CD4-positive, alpha-beta T cell (primary cell): Measurements from ENCODE around the gene SOS2. TPM values are rescaled to one million over a fixed set of nuclear protein-coding genes. Genes with fewer than 3 reads are reported as not detected.
A peak's percentile ranks its signal among the peaks of the same experiment; 100 is the strongest.

ENCODE experiments used
- ATAC-seq: fragments of 200-7000 bp; cut with Tn5 transposase; one replicate; pipeline ENCODE4 v1.10.0; 2022; ENCODE audit warnings: mild to moderate bottlenecking; ENCODE audit not compliant: poor library complexity
- CTCF ChIA-PET: fragments of 350-600 bp; sonication (Branson Sonifier 250); formaldehyde crosslinking; loops from one replicate; lab custom pipeline; 2021; ENCODE audit warnings: antibody characterized with exemption, inconsistent platforms; lab: Charles Lee
- POLR2A ChIA-PET: fragments of 350-600 bp; sonication (Branson Sonifier 250); formaldehyde crosslinking; loops from one replicate; lab custom pipeline; 2021; ENCODE audit warnings: antibody characterized with exemption, inconsistent platforms; lab: Charles Lee
- DNase-seq, 14 experiments: peaks; one replicate each; pipeline ENCODE4 v3.0.0-alpha.2; 2013 to 2020; ENCODE audit warnings: mixed read lengths in 2 of 14
- H3K27ac ChIP-seq, 2 donors: one replicate each; pipeline versions ENCODE4 v1.5.1 to v1.7.0; 2013; ENCODE audit warnings: low read length in 2 of 2, low read depth in 1 of 2, mild to moderate bottlenecking in 1 of 2
- H3K27me3 ChIP-seq, 2 experiments: 1 replicate in 1 of 2; 2 replicates in 1 of 2; pipeline versions ENCODE4 v1.6.1 to v1.7.0; 2013; ENCODE audit warnings: low read length in 2 of 2, control low read depth in 1 of 2, mild to moderate bottlenecking in 1 of 2, moderate library complexity in 1 of 2; ENCODE audit not compliant: insufficient read depth in 2 of 2, control insufficient read depth in 1 of 2
- H3K36me3 ChIP-seq: one replicate; pipeline ENCODE4 v1.6.1; 2013; ENCODE audit warnings: low read length, control low read depth; ENCODE audit not compliant: insufficient read depth
- H3K4me1 ChIP-seq: one replicate; pipeline ENCODE4 v1.6.1; 2013; ENCODE audit warnings: low read length, control low read depth; ENCODE audit not compliant: insufficient read depth
- H3K4me3 ChIP-seq: one replicate; pipeline ENCODE4 v1.5.1; 2013; ENCODE audit warnings: mild to moderate bottlenecking, low read length, moderate library complexity
- H3K9me3 ChIP-seq, 2 experiments: 1 replicate in 1 of 2; 2 replicates in 1 of 2; pipeline versions ENCODE4 v1.6.1 to v1.7.0; 2013; ENCODE audit warnings: low read length in 2 of 2, mild to moderate bottlenecking in 2 of 2, control low read depth in 1 of 2, moderate library complexity in 1 of 2; ENCODE audit not compliant: control insufficient read depth in 1 of 2, insufficient read depth in 1 of 2
- H3K27ac Mint-ChIP-seq: one replicate; pipeline ENCODE4 v1.8.0; 2020; ENCODE audit warnings: mixed read lengths
- H3K27me3 Mint-ChIP-seq: one replicate; pipeline ENCODE4 v1.8.0; 2021; ENCODE audit warnings: mixed read lengths
- H3K36me3 Mint-ChIP-seq: one replicate; pipeline ENCODE4 v1.8.0; 2021; ENCODE audit warnings: low read depth, mixed read lengths
- H3K4me1 Mint-ChIP-seq: one replicate; pipeline ENCODE4 v1.8.0; 2021; ENCODE audit warnings: low read depth, mixed read lengths
- H3K4me3 Mint-ChIP-seq: one replicate; pipeline ENCODE4 v1.8.0; 2020; ENCODE audit warnings: mild to moderate bottlenecking, mixed read lengths
- H3K9me3 Mint-ChIP-seq: one replicate; pipeline ENCODE4 v1.8.0; 2020; ENCODE audit warnings: mixed read lengths
- CTCF ChIP-seq: fragments of 200-600 bp; IDR thresholded peaks from one replicate; pipeline ENCODE4 v1.8.0; 2022; ENCODE audit warnings: antibody characterized with exemption, mild to moderate bottlenecking
- intact Hi-C, 2 experiments: fragments of 100-400 bp; cut with DNase I in 1 of 2; cut with micrococcal nuclease in 1 of 2; formaldehyde crosslinking; loops; one replicate each; pipeline versions ENCODE4 v1.15.1 to v1.9.0; 2023 to 2025; cut with DNase I, micrococcal nuclease
- total RNA-seq, 174 experiments: library from RNA in 2 of 174; stranded (reverse) in 2 of 174; gene quantifications; one replicate each; pipeline ENCODE4 v1.2.3 and lab custom pipeline; 2021 to 2026

SOS2 gene
- total RNA-seq, 2 experiments from 2014 or later = 53.8 to 56.7 TPM

- intact Hi-C loops = loop anchor here in 1 of 2 experiments (1.0 kb wide), 2 partner anchors 13 to 31 kb away; no protein-coding TSS in a partner anchor
- H3K36me3 ChIP-seq = no peaks in the 10 kb centered on the region
- DNase-seq (peak in 3 of 14 experiments; percentile 64 to 77 (median 66)), ATAC-seq (peak; percentile 88)
- peak overlapping the region; percentile 74 to 85 for H3K27ac ChIP-seq
- Mint-ChIP-seq H3K4me3 (peak overlapping the region; percentile 23), H3K9me3 (no peaks in the 10 kb centered on the region), H3K4me1 (peaks cover 72% of the 10 kb centered on the region), H3K27me3 (no peaks in the 10 kb centered on the region), H3K36me3 (peaks cover 7% of the 10 kb centered on the region), H3K27ac (peak overlapping the region; percentile 79)
- TF ChIP-seq CTCF = no peak
- H3K27me3 ChIP-seq = no peaks in the 10 kb centered on the region
- peaks cover 49% of the 10 kb centered on the region for H3K4me1 ChIP-seq
- no peaks in the 10 kb centered on the region for H3K9me3 ChIP-seq
- H3K4me3 ChIP-seq = peak overlapping the region; percentile 30
- CTCF ChIA-PET = interaction anchor here (1.2 to 3.4 kb wide), 4 partner anchors 9 to 234 kb away, joined by 3 to 15 read pairs (median 8); no protein-coding TSS in a partner anchor
- POLR2A ChIA-PET = interaction anchor here (0.8 to 3.4 kb wide), 15 partner anchors 8 to 475 kb away, joined by 3 to 36 read pairs (median 10); partner anchors contain the start of genes ARF6, MGAT2, NEMF and RPL36AL
Measured at GRCh38 chr14:50095895-50096294, 135.5 kb downstream of the SOS2 start.

GRCh38 chr14:50094056-50094755 is 137.2 kb downstream of the SOS2 start:
- no peaks in the 10 kb centered on the region for H3K27me3 Mint-ChIP-seq

GRCh38 chr14:50093496-50093895 is 137.9 kb downstream of the SOS2 start:
- no peak for TF ChIP-seq CTCF
- ChIA-PET CTCF (interaction anchor here (1.0 kb wide), 1 partner anchor 228 kb away, joined by 3 read pairs; no protein-coding TSS in a partner anchor), POLR2A (interaction anchor here (0.7 to 1.5 kb wide), 8 partner anchors 11 to 326 kb away, joined by 3 to 6 read pairs (median 4); partner anchors contain the start of genes ARF6, KLHDC2 and NEMF)
- Mint-ChIP-seq H3K36me3 (no peaks in the 10 kb centered on the region), H3K9me3 (no peaks in the 10 kb centered on the region), H3K4me3 (no peak overlapping the region), H3K4me1 (peaks cover 69% of the 10 kb centered on the region), H3K27me3 (no peaks in the 10 kb centered on the region), H3K27ac (peak overlapping the region; percentile 16)
- H3K4me1 ChIP-seq = peaks cover 49% of the 10 kb centered on the region
- intact Hi-C loops = no loop called here
- no peaks in the 10 kb centered on the region for H3K9me3 ChIP-seq
- H3K4me3 ChIP-seq = no peak overlapping the region
- ATAC-seq = no peak
- DNase-seq = no peak
- H3K27ac ChIP-seq = no peak overlapping the region
- H3K36me3 ChIP-seq = no peaks in the 10 kb centered on the region
- no peaks in the 10 kb centered on the region for H3K27me3 ChIP-seq

More at GRCh38 chr14:50094056-50094755, 137.2 kb downstream of the SOS2 start:
- Histone ChIP-seq H3K4me1 (peaks cover 45% of the 10 kb centered on the region), H3K27ac (no peak overlapping the region), H3K36me3 (no peaks in the 10 kb centered on the region), H3K27me3 (no peaks in the 10 kb centered on the region), H3K9me3 (no peaks in the 10 kb centered on the region), H3K4me3 (no peak overlapping the region)
- peak overlapping the region; percentile 32 for H3K27ac Mint-ChIP-seq
- ChIA-PET CTCF (interaction anchor here (1.0 kb wide), 1 partner anchor 229 kb away, joined by 3 read pairs; no protein-coding TSS in a partner anchor), POLR2A (interaction anchor here (0.7 to 1.5 kb wide), 7 partner anchors 12 to 327 kb away, joined by 3 to 6 read pairs (median 4); partner anchors contain the start of genes ARF6, KLHDC2 and NEMF)
- ATAC-seq (no peak), DNase-seq (no peak)
- H3K4me3 Mint-ChIP-seq = no peak overlapping the region
- TF ChIP-seq CTCF = no peak
- no peaks in the 10 kb centered on the region for H3K36me3 Mint-ChIP-seq
- H3K9me3 Mint-ChIP-seq = no peaks in the 10 kb centered on the region
- intact Hi-C loops = no loop called here
- peaks cover 69% of the 10 kb centered on the region for H3K4me1 Mint-ChIP-seq
